Mammary epithelial cell (primary cell): ENCODE data around the gene CES1.

Experiments used
- EZH2 ChIP-seq: IDR thresholded peaks from 2 replicates; pipeline ENCODE4 v1.6.1; 2012; ENCODE audit warnings: low read length, inconsistent platforms, borderline replicate concordance
- TF ChIP-seq, protein P1 (sequence below), 2 donors: IDR thresholded peaks in 1 of 2; conservative IDR thresholded peaks in 1 of 2; 2 replicates each; pipeline ENCODE4 v1.5.1; 2011 to 2012; ENCODE audit warnings: inconsistent platforms in 2 of 2, low read length in 2 of 2, mild to moderate bottlenecking in 2 of 2, control low read depth in 1 of 2, low read depth in 1 of 2; ENCODE audit not compliant: insufficient read depth in 1 of 2; ENCODE audit errors: extremely low read depth in 1 of 2

DNA sequence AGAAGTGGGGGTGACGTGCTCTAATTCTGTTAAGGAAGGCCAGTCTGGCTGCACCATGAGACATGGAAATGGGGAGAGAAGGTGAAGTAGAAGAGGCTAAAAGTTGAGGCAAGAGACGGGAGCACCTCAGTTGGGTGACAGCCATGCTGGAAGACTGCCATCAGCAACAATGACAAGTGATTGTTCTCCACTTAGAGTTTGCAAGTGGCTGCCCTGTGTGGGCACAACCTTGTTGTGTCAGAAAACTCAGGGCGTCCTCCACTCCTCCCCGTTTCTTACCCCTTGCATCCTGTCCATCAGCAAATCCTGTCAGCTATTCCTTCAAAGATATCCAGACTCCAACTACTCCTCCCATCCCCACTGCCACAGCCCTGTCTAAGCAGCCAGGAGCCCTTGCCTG is 17.6 kb downstream of the CES1 start:
- TF ChIP-seq, protein P1, sequence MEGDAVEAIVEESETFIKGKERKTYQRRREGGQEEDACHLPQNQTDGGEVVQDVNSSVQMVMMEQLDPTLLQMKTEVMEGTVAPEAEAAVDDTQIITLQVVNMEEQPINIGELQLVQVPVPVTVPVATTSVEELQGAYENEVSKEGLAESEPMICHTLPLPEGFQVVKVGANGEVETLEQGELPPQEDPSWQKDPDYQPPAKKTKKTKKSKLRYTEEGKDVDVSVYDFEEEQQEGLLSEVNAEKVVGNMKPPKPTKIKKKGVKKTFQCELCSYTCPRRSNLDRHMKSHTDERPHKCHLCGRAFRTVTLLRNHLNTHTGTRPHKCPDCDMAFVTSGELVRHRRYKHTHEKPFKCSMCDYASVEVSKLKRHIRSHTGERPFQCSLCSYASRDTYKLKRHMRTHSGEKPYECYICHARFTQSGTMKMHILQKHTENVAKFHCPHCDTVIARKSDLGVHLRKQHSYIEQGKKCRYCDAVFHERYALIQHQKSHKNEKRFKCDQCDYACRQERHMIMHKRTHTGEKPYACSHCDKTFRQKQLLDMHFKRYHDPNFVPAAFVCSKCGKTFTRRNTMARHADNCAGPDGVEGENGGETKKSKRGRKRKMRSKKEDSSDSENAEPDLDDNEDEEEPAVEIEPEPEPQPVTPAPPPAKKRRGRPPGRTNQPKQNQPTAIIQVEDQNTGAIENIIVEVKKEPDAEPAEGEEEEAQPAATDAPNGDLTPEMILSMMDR (conservative IDR thresholded peaks at IDR 0.05 in 1 of 2, IDR thresholded peaks at IDR 0.05 in 1 of 2; ENCODE audit: extremely low read depth in 1 of 2, insufficient read depth in 1 of 2, low read depth in 1 of 2, low read length in 2 of 2), result no peak
- TF ChIP-seq EZH2, result no peak
